Measurements from ENCODE around the gene CSRNP3. TPM values are rescaled to one million over a fixed set of nuclear protein-coding genes. Genes with fewer than 3 reads are reported as not detected.

The CSRNP3 gene
- total and polyA plus RNA-seq, 10 of the 15 experiments (the other 5 are each of a cell fraction or from before 2014, with no cell fraction given), result 0.03 to 5.2 (median 0.11) TPM; not detected in 1

- RAD21 ChIA-PET (ENCODE audit: unreplicated experiment), result no interaction called here
- CTCF ChIA-PET, result interaction anchor here (0.9 to 2.4 kb wide), 5 partner anchors 9 to 68 kb away, joined by 3 to 9 read pairs (median 4); no protein-coding TSS in a partner anchor
- Histone ChIP-seq H3K4me2 (ENCODE audit: control insufficient read depth, insufficient read depth) (no peak overlapping the region), H3K79me2 (ENCODE audit: control insufficient read depth, insufficient read depth, low read length) (no peaks in the 10 kb centered on the region), H3K9me3 (replicated peaks; ENCODE audit: control insufficient read depth, insufficient read depth, low read length) (no peaks in the 10 kb centered on the region), H3K36me3 (ENCODE audit: control insufficient read depth in 2 of 2, insufficient read depth in 2 of 2, low read length in 1 of 2) (no peaks in the 10 kb centered on the region), H3K27me3 (replicated peaks in 1 of 2; ENCODE audit: control insufficient read depth in 2 of 2, insufficient read depth in 2 of 2, low read length in 1 of 2) (no peaks in the 10 kb centered on the region), H3K27ac (ENCODE audit: control insufficient read depth, insufficient read depth) (no peak overlapping the region), H4K20me1 (ENCODE audit: control insufficient read depth, insufficient read depth) (no peaks in the 10 kb centered on the region), H2AFZ (ENCODE audit: control insufficient read depth, low read depth, low read length) (no peak overlapping the region), H3K9ac (ENCODE audit: control insufficient read depth, insufficient read depth, low read length) (no peak overlapping the region), H3K4me1 (ENCODE audit: control insufficient read depth, insufficient read depth, low read length) (no peaks in the 10 kb centered on the region), H3K4me3 (no peak overlapping the region)
- no peak for DNase-seq (ENCODE audit: low read depth, low spot score)
- intact Hi-C loops (cut with micrococcal nuclease; ENCODE audit: unreplicated experiment), result no loop called here
- SMC1A ChIA-PET (ENCODE audit: uncharacterized antibody, unreplicated experiment), result interaction anchor here (1.0 to 1.9 kb wide), 8 partner anchors 8 to 228 kb away, joined by 3 to 13 read pairs (median 4); no protein-coding TSS in a partner anchor
- no peak for FAIRE-seq
- BruUV-seq (replicated peaks), result no TSS peak
- no peak for TF ChIP-seq E2F8 (IDR thresholded peaks at IDR 0.05; ENCODE audit: low read depth, partially characterized antibody)
- TF ChIP-seq FOXM1 (IDR thresholded peaks at IDR 0.05; ENCODE audit: low read depth, low read length), result no peak
- no peak for TF ChIP-seq MLLT1 (IDR thresholded peaks at IDR 0.05)
- no peak for TF ChIP-seq NR2F1 (conservative IDR thresholded peaks at IDR 0.05)
- no peak for TF ChIP-seq SUPT20H (IDR thresholded peaks at IDR 0.05; ENCODE audit: borderline replicate concordance, control insufficient read depth, low read depth, low read length)
- no peak for TF ChIP-seq MYC (IDR thresholded peaks at IDR 0.05; ENCODE audit: insufficient read depth, insufficient read length, insufficient replicate concordance, low read length, severe bottlenecking)
- in situ Hi-C loops (cut with MboI), result no loop called here
- POLR2A ChIA-PET, result interaction anchor here (1.4 kb wide), 1 partner anchor 8 kb away, joined by 3 read pairs; no protein-coding TSS in a partner anchor
- ATAC-seq, result no peak
Measured at GRCh38 chr2:165470361-165470760, 863 bp downstream of the CSRNP3 start.

Data from GM12878 (cell line).